ES-I3 (cell line): ENCODE measurements around the gene ZBTB44.
"Not testable (repeated sequence)": the region's sequence is repeated elsewhere in the genome, so short reads cannot be mapped to it uniquely, and the experiment has no call there.

Experiments used
- H3K36me3 ChIP-seq: 2 replicates; pipeline ENCODE4 v1.6.1; 2013; ENCODE audit warnings: mild to moderate bottlenecking, low read length, control low read depth, moderate library complexity; ENCODE audit not compliant: insufficient read depth
- H3K4me1 ChIP-seq: 2 replicates; pipeline ENCODE4 v1.6.1; 2013; ENCODE audit warnings: mild to moderate bottlenecking, control low read depth, low read length; ENCODE audit not compliant: insufficient read depth
- H3K9ac ChIP-seq: 2 replicates; pipeline ENCODE4 v1.6.1; 2013; ENCODE audit warnings: low read depth, mild to moderate bottlenecking, low read length, moderate library complexity
- H3K9me3 ChIP-seq: 2 replicates; pipeline ENCODE4 v1.6.1; 2013; ENCODE audit warnings: mild to moderate bottlenecking, low read length, moderate library complexity; ENCODE audit not compliant: control insufficient read depth, insufficient read depth

ZBTB44 gene

GRCh38 chr11:130314750-130315285 is at the start of gene ZBTB44:
TSS of gene ZBTB44 (minus strand) at chr11:130314917. CDS start at chr11:130261873, 53,044 bp downstream.
- Histone ChIP-seq H3K4me1 (peaks cover 19% of the 10 kb centered on the region; the same call in 1 of the 2 replicates), H3K9ac (peak within 1 kb of the TSS; percentile 94), H3K9me3 (no peaks in the 10 kb centered on the region), H3K36me3 (no peaks in the 10 kb centered on the region)

GRCh38 chr11:130359419-130359818 is 44.7 kb upstream of the ZBTB44 start:
- no peaks in the 10 kb centered on the region for H3K36me3 ChIP-seq
- no peak overlapping the region for H3K9ac ChIP-seq
- no peaks in the 10 kb centered on the region for H3K4me1 ChIP-seq
- H3K9me3 ChIP-seq: peaks cover 8% of the 10 kb centered on the region

- H3K4me1 ChIP-seq: no peaks in the 10 kb centered on the region
These were observed 43.7 kb upstream of the ZBTB44 start for GRCh38 chr11:130358398-130358797.

GRCh38 chr11:130347261-130347660 is 32.5 kb upstream of the ZBTB44 start:
- Histone ChIP-seq H3K9ac (no peak overlapping the region), H3K4me1 (no peaks in the 10 kb centered on the region), H3K9me3 (no peaks in the 10 kb centered on the region), H3K36me3 (no peaks in the 10 kb centered on the region)

More at GRCh38 chr11:130358398-130358797, 43.7 kb upstream of the ZBTB44 start:
- Histone ChIP-seq H3K9ac (no peak overlapping the region), H3K9me3 (peaks cover 8% of the 10 kb centered on the region), H3K36me3 (no peaks in the 10 kb centered on the region)

GRCh38 chr11:130344841-130345240 is 30.1 kb upstream of the ZBTB44 start:
- no peak overlapping the region for H3K9ac ChIP-seq

GRCh38 chr11:130340671-130341319 is 26.1 kb upstream of the ZBTB44 start:
- Histone ChIP-seq H3K9me3 (peaks cover 7% of the 10 kb centered on the region; the same call in 1 of the 2 replicates), H3K9ac (no peak overlapping the region), H3K4me1 (no peaks in the 10 kb centered on the region), H3K36me3 (no peaks in the 10 kb centered on the region)

More at GRCh38 chr11:130344841-130345240, 30.1 kb upstream of the ZBTB44 start:
- H3K36me3 ChIP-seq: no peaks in the 10 kb centered on the region
- H3K4me1 ChIP-seq: no peaks in the 10 kb centered on the region
- H3K9me3 ChIP-seq: peaks cover 7% of the 10 kb centered on the region; the same call in 1 of the 2 replicates

- Histone ChIP-seq H3K9me3 (peaks cover 7% of the 10 kb centered on the region; the same call in 1 of the 2 replicates), H3K4me1 (no peaks in the 10 kb centered on the region), H3K9ac (no peak overlapping the region), H3K36me3 (no peaks in the 10 kb centered on the region)
These were observed 23.9 kb upstream of the ZBTB44 start for GRCh38 chr11:130338667-130339066.

- H3K4me1 ChIP-seq: no peaks in the 10 kb centered on the region
- no peak overlapping the region for H3K9ac ChIP-seq
- H3K9me3 ChIP-seq: peaks cover 7% of the 10 kb centered on the region; the same call in 1 of the 2 replicates
- H3K36me3 ChIP-seq: no peaks in the 10 kb centered on the region
These were observed 22.8 kb upstream of the ZBTB44 start for GRCh38 chr11:130337281-130338089.

GRCh38 chr11:130331397-130331796 is 16.7 kb upstream of the ZBTB44 start:
- peaks cover 12% of the 10 kb centered on the region for H3K4me1 ChIP-seq
- not testable (repeated sequence) for H3K9me3 ChIP-seq, H3K36me3 ChIP-seq, H3K9ac ChIP-seq

- Histone ChIP-seq H3K4me1 (peaks cover 12% of the 10 kb centered on the region), H3K9me3 (no peaks in the 10 kb centered on the region), H3K9ac (no peak overlapping the region), H3K36me3 (no peaks in the 10 kb centered on the region)
These were observed 15.5 kb upstream of the ZBTB44 start for GRCh38 chr11:130330101-130330684.

- Histone ChIP-seq H3K4me1 (peaks cover 12% of the 10 kb centered on the region), H3K9ac (no peak overlapping the region), H3K9me3 (no peaks in the 10 kb centered on the region), H3K36me3 (no peaks in the 10 kb centered on the region)
These were observed 13.7 kb upstream of the ZBTB44 start for GRCh38 chr11:130328420-130328819.

- Histone ChIP-seq H3K36me3 (no peaks in the 10 kb centered on the region), H3K4me1 (peaks cover 12% of the 10 kb centered on the region), H3K9me3 (peaks cover 5% of the 10 kb centered on the region; the same call in 1 of the 2 replicates), H3K9ac (no peak overlapping the region)
These were observed 13.0 kb upstream of the ZBTB44 start for GRCh38 chr11:130327716-130328115.

GRCh38 chr11:130325691-130326090 is 11.0 kb upstream of the ZBTB44 start:
- Histone ChIP-seq H3K9ac (no peak overlapping the region), H3K9me3 (peaks cover 13% of the 10 kb centered on the region), H3K36me3 (no peaks in the 10 kb centered on the region), H3K4me1 (peaks cover 12% of the 10 kb centered on the region)
